Esophagus squamous epithelium (tissue), 5 donors: ENCODE measurements around the gene ZFYVE28. TPM values are rescaled to one million over a fixed set of nuclear protein-coding genes. Genes with fewer than 3 reads are reported as not detected.

Experiments
- DNase-seq: peaks from one replicate; lab custom pipeline; 2025; lab: John Stamatoyannopoulos, UW
- H3K27ac ChIP-seq, 4 donors: fragments of 200-600 bp; sonication (generic); one replicate each; pipeline ENCODE4 v1.5.1; 2016 to 2019; ENCODE audit warnings: mild to moderate bottlenecking in 1 of 4
- H3K27me3 ChIP-seq, 4 donors: fragments of 200-600 bp; sonication (generic); 1 replicate in 3 of 4; 2 replicates in 1 of 4; pipeline versions ENCODE4 v1.5.1 to v1.6.0; 2017 to 2021; ENCODE audit warnings: antibody characterized with exemption in 1 of 4
- H3K36me3 ChIP-seq, 3 donors: fragments of 200-600 bp; sonication (generic); one replicate each; pipeline ENCODE4 v1.5.1; 2016 to 2019
- H3K4me1 ChIP-seq, 3 donors: fragments of 200-600 bp; sonication (generic); one replicate each; pipeline ENCODE4 v1.5.1; 2017 to 2019
- H3K4me3 ChIP-seq, 4 donors: fragments of 200-600 bp; sonication (generic); 1 replicate in 3 of 4; 2 replicates in 1 of 4; pipeline ENCODE4 v1.5.1; 2016 to 2019; ENCODE audit warnings: mild to moderate bottlenecking in 2 of 4, moderate library complexity in 1 of 4
- H3K9me3 ChIP-seq, 3 donors: fragments of 200-600 bp; sonication (generic); one replicate each; pipeline ENCODE4 v1.5.1; 2016 to 2019
- CTCF ChIP-seq, 6 experiments: fragments of 450-650 bp in 4 of 6; fragments of 200-600 bp in 2 of 6; sonication (generic) in 2 of 6; IDR thresholded peaks; one replicate each; pipeline ENCODE4 v1.5.1; 2016 to 2019; ENCODE audit warnings: antibody characterized with exemption in 6 of 6, mild to moderate bottlenecking in 4 of 6, moderate library complexity in 4 of 6
- POLR2A ChIP-seq, 4 donors: fragments of 450-650 bp; IDR thresholded peaks; one replicate each; pipeline ENCODE4 v1.6.1; 2017; ENCODE audit warnings: antibody characterized with exemption in 4 of 4, mild to moderate bottlenecking in 4 of 4, moderate library complexity in 3 of 4
- WGBS, 2 donors: methylation state at CpG; one replicate each; pipeline ENCODE4 v1.1.5; 2018; 5-methylcytosine and 5-hydroxymethylcytosine counted together
- intact Hi-C: fragments of 100-400 bp; cut with DNase I; formaldehyde crosslinking; loops from one replicate; pipeline ENCODE4 v1.15.0; 2022
- total RNA-seq, 4 donors: library from RNA; depleted of rRNA; stranded (reverse); fragments of >200 nt; gene quantifications; one replicate each; pipeline ENCODE4 v1.1.0, GENCODE V29; 2016
- donor health status: DM: yes; HTN: yes; CAD: no.

Gene ZFYVE28
- total RNA-seq, 4 donors from 2014 or later = 5.1 to 8.5 (median 8.2) TPM

DNA sequence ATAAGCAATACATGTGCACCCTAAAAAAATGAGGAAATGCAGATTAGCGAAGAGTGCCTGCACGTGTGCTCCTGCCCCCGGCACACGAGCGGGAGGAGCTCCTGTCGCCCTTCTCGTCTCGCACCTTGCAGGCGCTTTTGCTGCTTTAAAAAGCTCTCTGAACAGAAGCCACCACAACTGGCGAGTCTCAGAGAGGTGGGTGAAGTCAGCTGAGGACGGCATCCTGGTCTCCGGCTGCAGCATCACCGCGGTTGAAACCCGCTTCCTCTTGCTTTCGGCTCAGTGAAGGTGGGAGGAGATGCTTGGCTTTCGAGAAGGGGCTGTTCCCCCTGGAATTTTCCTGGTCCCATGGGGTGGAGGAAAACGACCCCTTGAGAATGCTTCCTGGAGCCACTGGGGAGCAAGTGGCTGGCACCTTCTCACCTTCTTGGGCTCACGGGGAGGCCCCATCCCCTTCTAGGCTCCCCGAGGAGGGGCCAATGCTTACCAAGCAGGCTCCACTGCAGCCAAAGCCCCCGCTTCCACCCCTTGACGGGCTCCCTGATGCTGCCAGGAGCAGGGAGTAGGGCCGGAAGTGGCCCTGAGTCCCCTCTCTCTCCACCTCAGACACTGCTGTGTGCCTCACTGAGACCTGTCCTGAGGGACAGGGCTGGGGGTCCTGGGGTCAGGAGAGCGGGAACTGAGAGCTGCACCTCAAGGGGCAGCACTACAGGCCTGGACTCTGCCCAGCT is 127.3 kb downstream of the ZFYVE28 start:
- intact Hi-C loops = no loop called here
- WGBS, 2 donors = 55 to 66% methylated on average over 12 to 19 of the region's 24 CpGs
- no peak for DNase-seq
- H3K4me1 ChIP-seq = peaks cover 0 to 25% (median 3%) of the 10 kb centered on the region in 3 donors
- no peaks in the 10 kb centered on the region for H3K27me3 ChIP-seq
- H3K36me3 ChIP-seq = no peaks in the 10 kb centered on the region
- H3K4me3 ChIP-seq = no peak overlapping the region
- H3K27ac ChIP-seq = peak overlapping the region in 1 of 4 donors; percentile 13
- TF ChIP-seq POLR2A (IDR thresholded peaks at IDR 0.05) (no peak), CTCF (IDR thresholded peaks at IDR 0.05) (no peak)
- H3K9me3 ChIP-seq = no peaks in the 10 kb centered on the region

- intact Hi-C loops = no loop called here
- 100% methylated on average over 1 of the region's 9 CpGs; no CpG with 5 or more reads in 1 of the 2 donors for WGBS, 2 donors
- H3K27me3 ChIP-seq = no peaks in the 10 kb centered on the region
- no peak overlapping the region for H3K4me3 ChIP-seq
- TF ChIP-seq POLR2A (IDR thresholded peaks at IDR 0.05) (no peak), CTCF (IDR thresholded peaks at IDR 0.05) (no peak)
- H3K27ac ChIP-seq = peak overlapping the region in 1 of 4 donors; percentile 13
- peaks cover 0 to 25% (median 3%) of the 10 kb centered on the region in 3 donors for H3K4me1 ChIP-seq
- H3K36me3 ChIP-seq = no peaks in the 10 kb centered on the region
- DNase-seq = no peak
- no peaks in the 10 kb centered on the region for H3K9me3 ChIP-seq
These were observed 128.0 kb downstream of the ZFYVE28 start for GRCh38 chr4:2290488-2290887.

DNA sequence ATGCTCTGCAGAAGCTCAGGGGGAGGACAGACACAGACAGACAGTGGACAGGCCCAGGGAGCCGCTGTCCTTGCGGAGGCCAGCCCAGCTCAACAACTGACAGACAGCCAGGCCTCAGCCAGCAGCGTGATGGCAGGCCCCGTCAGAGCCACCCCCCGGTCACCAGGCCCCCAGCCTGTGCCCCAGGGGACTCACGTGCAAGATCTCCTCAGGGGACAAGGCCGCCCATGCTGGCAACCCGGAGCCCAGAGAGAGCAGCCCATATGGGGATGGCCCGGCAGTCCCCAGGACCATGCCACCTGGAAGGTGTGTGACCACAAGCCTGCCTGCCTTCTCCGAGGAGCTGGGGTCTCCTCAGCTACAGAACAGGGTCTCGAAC is 128.5 kb downstream of the ZFYVE28 start:
- Histone ChIP-seq H3K4me1 (peaks cover 0 to 25% (median 3%) of the 10 kb centered on the region in 3 donors), H3K9me3 (no peaks in the 10 kb centered on the region), H3K4me3 (no peak overlapping the region), H3K27me3 (no peaks in the 10 kb centered on the region), H3K36me3 (no peaks in the 10 kb centered on the region), H3K27ac (no peak overlapping the region)
- DNase-seq = no peak
- TF ChIP-seq CTCF (IDR thresholded peaks at IDR 0.05) = no peak
- TF ChIP-seq POLR2A (IDR thresholded peaks at IDR 0.05) = no peak
- 70% methylated on average over 2 of the region's 11 CpGs; no CpG with 5 or more reads in 1 of the 2 donors for WGBS, 2 donors
- intact Hi-C loops = no loop called here

GRCh38 chr4:2289311-2289954 is 129.0 kb downstream of the ZFYVE28 start:
- 80 to 91% methylated on average over 3 to 4 of the region's 14 CpGs for WGBS, 2 donors
- TF ChIP-seq CTCF (IDR thresholded peaks at IDR 0.05) (no peak), POLR2A (IDR thresholded peaks at IDR 0.05) (no peak)
- no peak overlapping the region for H3K4me3 ChIP-seq
- no peaks in the 10 kb centered on the region for H3K27me3 ChIP-seq
- DNase-seq = no peak
- intact Hi-C loops = no loop called here
- no peaks in the 10 kb centered on the region for H3K36me3 ChIP-seq
- H3K9me3 ChIP-seq = no peaks in the 10 kb centered on the region
- peaks cover 0 to 25% (median 3%) of the 10 kb centered on the region in 3 donors for H3K4me1 ChIP-seq
- no peak overlapping the region for H3K27ac ChIP-seq

DNA sequence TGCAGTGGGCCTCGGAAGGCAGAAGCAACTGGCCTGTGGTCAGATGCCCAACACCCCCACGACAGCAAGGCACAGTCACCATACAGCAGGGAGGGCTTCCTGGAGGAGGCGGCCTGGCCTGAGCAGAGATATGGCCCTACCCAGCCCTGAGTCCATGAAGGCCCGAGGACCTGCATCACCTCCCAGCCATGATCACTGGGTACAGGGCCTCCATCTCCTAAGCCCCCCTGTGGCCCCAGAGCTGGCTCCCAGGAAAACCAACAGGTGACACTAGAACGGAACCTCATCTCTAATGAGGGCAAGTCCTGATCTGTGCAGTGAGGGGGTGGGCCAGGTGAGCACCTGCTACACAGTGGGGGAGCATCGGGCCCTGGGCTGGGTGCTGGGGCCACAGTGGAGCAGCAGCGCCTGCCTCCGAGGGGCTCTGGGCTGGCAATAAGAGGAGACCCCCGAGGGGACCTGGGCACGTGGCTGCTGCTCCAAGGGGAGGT is 130.3 kb downstream of the ZFYVE28 start:
- Histone ChIP-seq H3K4me3 (no peak overlapping the region), H3K27me3 (no peaks in the 10 kb centered on the region), H3K36me3 (no peaks in the 10 kb centered on the region), H3K27ac (no peak overlapping the region), H3K4me1 (peaks cover 0 to 25% (median 3%) of the 10 kb centered on the region in 3 donors), H3K9me3 (no peaks in the 10 kb centered on the region)
- intact Hi-C loops = no loop called here
- TF ChIP-seq POLR2A (IDR thresholded peaks at IDR 0.05) = no peak
- no peak for TF ChIP-seq CTCF (IDR thresholded peaks at IDR 0.05)
- WGBS, 2 donors = 83% methylated on average over 6 of the region's 10 CpGs; no CpG with 5 or more reads in 1 of the 2 donors
- DNase-seq = no peak
